NCI-H2227 treated with DMSO at 0.1 percent for 48 hours (cell line): ENCODE measurements around the gene KDM7A.
A peak's percentile ranks its signal among the peaks of the same experiment; 100 is the strongest.
"Not testable (repeated sequence)": the region's sequence is repeated elsewhere in the genome, so short reads cannot be mapped to it uniquely, and the experiment has no call there.

Experiments used
- DNase-seq: peaks from one replicate; lab custom pipeline; 2025; lab: John Stamatoyannopoulos, UW

KDM7A gene

GRCh38 chr7:140176811-140177702 is at the start of gene KDM7A:
Gene KDM7A, minus strand, starts transcription at chr7:140176983. Its CDS starts 46 bp downstream, at chr7:140176937.
- DNase-seq = peak; percentile 88

- no peak for DNase-seq
These were observed 48.9 kb upstream of the KDM7A start for GRCh38 chr7:140225562-140226249.

GRCh38 chr7:140223515-140224221 is 46.9 kb upstream of the KDM7A start:
- no peak for DNase-seq

GRCh38 chr7:140222814-140223213 is 46.0 kb upstream of the KDM7A start:
- DNase-seq = no peak

- DNase-seq = no peak
These were observed 43.1 kb upstream of the KDM7A start for GRCh38 chr7:140219672-140220524.

GRCh38 chr7:140218656-140219055 is 41.9 kb upstream of the KDM7A start:
- DNase-seq = no peak

- no peak for DNase-seq
These were observed 41.1 kb upstream of the KDM7A start for GRCh38 chr7:140217750-140218501.

- DNase-seq = no peak
These were observed 38.5 kb upstream of the KDM7A start for GRCh38 chr7:140215281-140215680.

GRCh38 chr7:140214075-140214684 is 37.4 kb upstream of the KDM7A start:
- no peak for DNase-seq

- no peak for DNase-seq
These were observed 36.9 kb upstream of the KDM7A start for GRCh38 chr7:140213684-140214074.

- DNase-seq = no peak
These were observed 35.5 kb upstream of the KDM7A start for GRCh38 chr7:140212100-140212881.

- no peak for DNase-seq
These were observed 34.9 kb upstream of the KDM7A start for GRCh38 chr7:140211698-140212097.

- no peak for DNase-seq
These were observed 33.3 kb upstream of the KDM7A start for GRCh38 chr7:140209866-140210609.

- DNase-seq = no peak
These were observed 30.0 kb upstream of the KDM7A start for GRCh38 chr7:140206616-140207389.

GRCh38 chr7:140205600-140205999 is 28.8 kb upstream of the KDM7A start:
- no peak for DNase-seq

- DNase-seq = no peak
These were observed 26.8 kb upstream of the KDM7A start for GRCh38 chr7:140203556-140203955.

- not testable (repeated sequence) for DNase-seq
These were observed 26.2 kb upstream of the KDM7A start for GRCh38 chr7:140202942-140203341.

GRCh38 chr7:140201393-140201792 is 24.6 kb upstream of the KDM7A start:
- DNase-seq = no peak
